K562 (cell line): ENCODE measurements around the gene GCN1.

Experiments used
- CHAMP1 ChIP-seq: fragments of 450-650 bp; IDR thresholded peaks from 2 replicates; pipeline ENCODE4 v1.6.1; 2016; ENCODE audit warnings: mild to moderate bottlenecking
- CTCF ChIP-seq, 3 experiments: IDR thresholded peaks in 2 of 3; conservative IDR thresholded peaks in 1 of 3; 2 replicates each; pipeline ENCODE4 v1.5.1; 2011 to 2012; ENCODE audit warnings: low read length in 3 of 3, mild to moderate bottlenecking in 3 of 3, control low read depth in 2 of 3, improper control_type of control experiment in 1 of 3, inconsistent platforms in 1 of 3, low read depth in 1 of 3, mixed read lengths in 1 of 3, moderate library complexity in 1 of 3; ENCODE audit not compliant: insufficient read depth in 2 of 3
- PCBP1 ChIP-seq: fragments of 200-400 bp; formaldehyde crosslinking; IDR thresholded peaks from 2 replicates; pipeline ENCODE4 v1.6.1; 2018; ENCODE audit warnings: mild to moderate bottlenecking, low read depth, low read length; ENCODE audit not compliant: poor library complexity, severe bottlenecking
- ZNF586 ChIP-seq: fragments of 450-650 bp; formaldehyde crosslinking; conservative IDR thresholded peaks from 2 replicates; pipeline ENCODE4 v1.4.0; 2020; ENCODE audit warnings: mild to moderate bottlenecking, moderate library complexity
- ZZZ3 ChIP-seq: fragments of 450-650 bp; IDR thresholded peaks from 2 replicates; pipeline ENCODE4 v1.6.1; 2016; ENCODE audit warnings: antibody characterized with exemption, mild to moderate bottlenecking, moderate library complexity

- no peak for TF ChIP-seq CTCF (IDR thresholded peaks at IDR 0.05 in 2 of 3, conservative IDR thresholded peaks at IDR 0.05 in 1 of 3; ENCODE audit: insufficient read depth in 2 of 3, low read depth in 1 of 3, low read length in 3 of 3)
- TF ChIP-seq ZZZ3: no peak
- no peak for TF ChIP-seq ZNF586 (CRISPR knock-in tag)
- no peak for TF ChIP-seq CHAMP1
- no peak for TF ChIP-seq PCBP1
Measured at GRCh38 chr12:120148011-120148410, 46.5 kb downstream of the GCN1 start.
